GM12878 (cell line): ENCODE results near the gene CD248. TPM values are rescaled to one million over a fixed set of nuclear protein-coding genes. Genes with fewer than 3 reads are reported as not detected.

Source experiments
- EGR1 ChIP-seq, 2 experiments: IDR thresholded peaks; 1 replicate in 1 of 2; 2 replicates in 1 of 2; pipeline ENCODE4 v1.6.1; 2011 to 2012; ENCODE audit warnings: low read depth in 2 of 2, low read length in 2 of 2, borderline replicate concordance in 1 of 2, mild to moderate bottlenecking in 1 of 2, moderate library complexity in 1 of 2
- GATAD2B ChIP-seq: fragments of 450-650 bp; conservative IDR thresholded peaks from 2 replicates; pipeline ENCODE4 v1.6.1; 2017; ENCODE audit warnings: low read depth, mild to moderate bottlenecking, moderate library complexity
- JUND ChIP-seq: IDR thresholded peaks from 2 replicates; pipeline ENCODE4 v1.6.1; 2012; ENCODE audit warnings: low read depth, mild to moderate bottlenecking, low read length, improper control_type of control experiment, moderate library complexity
- MEF2A ChIP-seq: IDR thresholded peaks from 2 replicates; pipeline ENCODE4 v1.6.1; 2011; ENCODE audit warnings: low read depth, mild to moderate bottlenecking, low read length, moderate library complexity; ENCODE audit not compliant: insufficient read depth
- MTA2 ChIP-seq: fragments of 450-650 bp; IDR thresholded peaks from 2 replicates; pipeline ENCODE4 v1.6.1; 2016; ENCODE audit warnings: low read depth, mild to moderate bottlenecking, moderate library complexity
- MTA3 ChIP-seq: IDR thresholded peaks from 2 replicates; pipeline ENCODE4 v1.6.1; 2012; ENCODE audit warnings: low read length, inconsistent platforms, borderline replicate concordance
- NR2C2 ChIP-seq: IDR thresholded peaks from 2 replicates; pipeline ENCODE4 v1.6.1; 2011; ENCODE audit warnings: borderline replicate concordance, low read depth; ENCODE audit not compliant: control insufficient read depth, insufficient read length
- POLR2AphosphoS5 ChIP-seq: IDR thresholded peaks from 2 replicates; pipeline ENCODE4 v1.6.1; 2011; ENCODE audit warnings: mild to moderate bottlenecking, low read length, inconsistent platforms
- RFX5 ChIP-seq: IDR thresholded peaks from 2 replicates; pipeline ENCODE4 v1.6.1; 2011; ENCODE audit warnings: low read depth, low read length, improper control_type of control experiment
- SMARCA5 ChIP-seq: fragments of 450-650 bp; IDR thresholded peaks from 2 replicates; pipeline ENCODE4 v1.6.1; 2017; ENCODE audit warnings: mild to moderate bottlenecking
- YBX1 ChIP-seq: fragments of 450-650 bp; IDR thresholded peaks from 2 replicates; pipeline ENCODE4 v1.6.1; 2016; ENCODE audit warnings: antibody characterized with exemption
- ZSCAN29 ChIP-seq: fragments of 450-650 bp; IDR thresholded peaks from 2 replicates; pipeline ENCODE4 v1.6.1; 2017; ENCODE audit warnings: mild to moderate bottlenecking, moderate library complexity
- polyA plus RNA-seq, 11 experiments: library from polyadenylated mRNA; depleted of rRNA in 4 of 11; unstranded in 6 of 11; stranded (reverse) in 5 of 11; fragments of >200 nt; fragmentation: Nextera tagmentation in 4 of 11; fragmentation: Illumina TruSeq in 1 of 11; extraction: Ambion mirVana in 4 of 11; extraction: Trizol in 1 of 11; gene quantifications; 1 replicate in 1 of 11; 2 replicates in 10 of 11; pipeline versions ENCODE4 v1.2.1 to v1.2.3, GENCODE V29; 2011 to 2016; ENCODE audit warnings: inconsistent platforms in 2 of 11, missing spikeins in 2 of 11, low read depth in 1 of 11
- total RNA-seq, 4 experiments: library from RNA; depleted of rRNA in 3 of 4; stranded (reverse); fragments of >200 nt in 3 of 4; fragmentation: Illumina TruSeq in 1 of 4; extraction: Trizol in 1 of 4; gene quantifications; 2 replicates each; pipeline versions ENCODE4 v1.2.1 to v1.2.3, GENCODE V29; 2013 to 2021
- TF ChIP-seq, protein P1 (sequence below): IDR thresholded peaks from 2 replicates; pipeline ENCODE4 v1.6.1; 2012; ENCODE audit warnings: low read depth, low read length, improper control_type of control experiment
- TF ChIP-seq, protein P2 (sequence below): fragments of 450-650 bp; IDR thresholded peaks from 2 replicates; pipeline ENCODE4 v1.6.1; 2017; ENCODE audit warnings: mild to moderate bottlenecking, low read depth, inconsistent platforms; ENCODE audit not compliant: poor library complexity, severe bottlenecking
- TF ChIP-seq, protein P3 (sequence below): fragments of 450-650 bp; IDR thresholded peaks from 2 replicates; pipeline ENCODE4 v1.6.1; 2017; ENCODE audit warnings: low read depth, mild to moderate bottlenecking, moderate library complexity
- TF ChIP-seq, protein P4 (sequence below): fragments of 450-650 bp; conservative IDR thresholded peaks from 2 replicates; pipeline ENCODE4 v1.6.1; 2017; ENCODE audit warnings: mild to moderate bottlenecking, moderate library complexity
- TF ChIP-seq, protein P5 (sequence below): fragments of 450-650 bp; IDR thresholded peaks from 2 replicates; pipeline ENCODE4 v1.6.1; 2017; ENCODE audit warnings: mild to moderate bottlenecking, moderate library complexity

Gene CD248
- total and polyA plus RNA-seq, 10 of the 15 experiments (the other 5 are each of a cell fraction or from before 2014, with no cell fraction given): 0.10 to 0.21 (median 0.20) TPM; not detected in 7

DNA sequence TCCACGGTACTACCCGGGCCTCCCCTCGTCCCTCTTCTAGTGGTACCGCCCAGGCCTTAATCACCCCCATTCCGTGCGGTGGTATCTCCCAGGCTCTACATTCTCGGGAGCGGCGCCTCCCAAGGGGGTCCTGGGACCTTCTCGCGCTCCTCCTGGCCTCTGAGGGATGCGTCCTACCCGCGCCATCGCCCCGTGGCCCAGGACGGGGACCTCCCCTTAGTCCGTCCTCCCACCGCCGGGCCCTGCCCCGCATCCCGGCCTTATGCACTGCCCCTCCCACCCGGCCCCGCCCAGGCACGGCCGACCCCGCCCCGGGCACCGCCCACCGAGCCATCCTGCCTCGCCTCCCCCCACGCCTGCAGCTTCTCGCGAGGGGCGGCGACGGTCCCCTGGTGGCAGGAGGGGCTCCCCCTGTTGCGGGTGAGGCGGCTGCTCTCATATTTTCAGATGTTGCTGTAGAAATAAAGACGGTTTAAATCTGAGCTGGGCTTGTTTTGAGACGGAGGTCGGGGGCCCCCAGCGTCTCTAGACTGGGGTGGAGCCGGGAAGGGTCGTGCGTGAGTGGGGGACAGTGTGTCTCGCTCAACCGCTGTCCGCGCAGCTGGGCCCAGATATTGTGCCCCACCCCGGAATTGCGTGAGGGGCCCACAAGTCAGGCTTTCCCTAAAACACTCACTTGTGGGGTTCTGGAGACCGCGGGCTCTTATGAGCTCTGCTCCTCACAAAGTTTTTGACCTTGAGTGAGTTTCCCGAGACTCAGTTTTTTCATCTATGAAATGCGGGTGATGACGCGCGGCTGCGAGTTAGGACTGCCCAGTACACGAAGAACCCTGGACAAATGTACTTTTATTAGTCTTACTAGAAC is 49.2 kb downstream of the CD248 start (continued):
- TF ChIP-seq EGR1 (IDR thresholded peaks at IDR 0.05; ENCODE audit: borderline replicate concordance in 1 of 2, low read depth in 2 of 2, low read length in 2 of 2) (0 out of 3 replicates have a peak, but pooled peaks of 1 of the 2 experiments have one; percentile 17), MTA2 (peak; percentile 36; the same call in 1 of the 2 replicates), JUND (peak; percentile 88; the same call in 1 of the 2 replicates), MTA3 (no peak), NR2C2 (no peak), YBX1 (no peak), GATAD2B (0 out of 2 replicates have a peak, but pooled peaks have one; percentile 27), ZSCAN29 (no peak), MEF2A (no peak), POLR2AphosphoS5 (no peak), RFX5 (no peak), SMARCA5 (0 out of 2 replicates have a peak, but pooled peaks have one; percentile 54)
- TF ChIP-seq, protein P1, sequence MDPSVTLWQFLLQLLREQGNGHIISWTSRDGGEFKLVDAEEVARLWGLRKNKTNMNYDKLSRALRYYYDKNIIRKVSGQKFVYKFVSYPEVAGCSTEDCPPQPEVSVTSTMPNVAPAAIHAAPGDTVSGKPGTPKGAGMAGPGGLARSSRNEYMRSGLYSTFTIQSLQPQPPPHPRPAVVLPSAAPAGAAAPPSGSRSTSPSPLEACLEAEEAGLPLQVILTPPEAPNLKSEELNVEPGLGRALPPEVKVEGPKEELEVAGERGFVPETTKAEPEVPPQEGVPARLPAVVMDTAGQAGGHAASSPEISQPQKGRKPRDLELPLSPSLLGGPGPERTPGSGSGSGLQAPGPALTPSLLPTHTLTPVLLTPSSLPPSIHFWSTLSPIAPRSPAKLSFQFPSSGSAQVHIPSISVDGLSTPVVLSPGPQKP: no peak
- TF ChIP-seq, protein P2, sequence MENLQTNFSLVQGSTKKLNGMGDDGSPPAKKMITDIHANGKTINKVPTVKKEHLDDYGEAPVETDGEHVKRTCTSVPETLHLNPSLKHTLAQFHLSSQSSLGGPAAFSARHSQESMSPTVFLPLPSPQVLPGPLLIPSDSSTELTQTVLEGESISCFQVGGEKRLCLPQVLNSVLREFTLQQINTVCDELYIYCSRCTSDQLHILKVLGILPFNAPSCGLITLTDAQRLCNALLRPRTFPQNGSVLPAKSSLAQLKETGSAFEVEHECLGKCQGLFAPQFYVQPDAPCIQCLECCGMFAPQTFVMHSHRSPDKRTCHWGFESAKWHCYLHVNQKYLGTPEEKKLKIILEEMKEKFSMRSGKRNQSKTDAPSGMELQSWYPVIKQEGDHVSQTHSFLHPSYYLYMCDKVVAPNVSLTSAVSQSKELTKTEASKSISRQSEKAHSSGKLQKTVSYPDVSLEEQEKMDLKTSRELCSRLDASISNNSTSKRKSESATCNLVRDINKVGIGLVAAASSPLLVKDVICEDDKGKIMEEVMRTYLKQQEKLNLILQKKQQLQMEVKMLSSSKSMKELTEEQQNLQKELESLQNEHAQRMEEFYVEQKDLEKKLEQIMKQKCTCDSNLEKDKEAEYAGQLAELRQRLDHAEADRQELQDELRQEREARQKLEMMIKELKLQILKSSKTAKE: peak; percentile 48
- TF ChIP-seq, protein P3, sequence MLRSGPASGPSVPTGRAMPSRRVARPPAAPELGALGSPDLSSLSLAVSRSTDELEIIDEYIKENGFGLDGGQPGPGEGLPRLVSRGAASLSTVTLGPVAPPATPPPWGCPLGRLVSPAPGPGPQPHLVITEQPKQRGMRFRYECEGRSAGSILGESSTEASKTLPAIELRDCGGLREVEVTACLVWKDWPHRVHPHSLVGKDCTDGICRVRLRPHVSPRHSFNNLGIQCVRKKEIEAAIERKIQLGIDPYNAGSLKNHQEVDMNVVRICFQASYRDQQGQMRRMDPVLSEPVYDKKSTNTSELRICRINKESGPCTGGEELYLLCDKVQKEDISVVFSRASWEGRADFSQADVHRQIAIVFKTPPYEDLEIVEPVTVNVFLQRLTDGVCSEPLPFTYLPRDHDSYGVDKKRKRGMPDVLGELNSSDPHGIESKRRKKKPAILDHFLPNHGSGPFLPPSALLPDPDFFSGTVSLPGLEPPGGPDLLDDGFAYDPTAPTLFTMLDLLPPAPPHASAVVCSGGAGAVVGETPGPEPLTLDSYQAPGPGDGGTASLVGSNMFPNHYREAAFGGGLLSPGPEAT: 0 out of 2 replicates have a peak, but pooled peaks have one; percentile 16
- TF ChIP-seq, protein P4, sequence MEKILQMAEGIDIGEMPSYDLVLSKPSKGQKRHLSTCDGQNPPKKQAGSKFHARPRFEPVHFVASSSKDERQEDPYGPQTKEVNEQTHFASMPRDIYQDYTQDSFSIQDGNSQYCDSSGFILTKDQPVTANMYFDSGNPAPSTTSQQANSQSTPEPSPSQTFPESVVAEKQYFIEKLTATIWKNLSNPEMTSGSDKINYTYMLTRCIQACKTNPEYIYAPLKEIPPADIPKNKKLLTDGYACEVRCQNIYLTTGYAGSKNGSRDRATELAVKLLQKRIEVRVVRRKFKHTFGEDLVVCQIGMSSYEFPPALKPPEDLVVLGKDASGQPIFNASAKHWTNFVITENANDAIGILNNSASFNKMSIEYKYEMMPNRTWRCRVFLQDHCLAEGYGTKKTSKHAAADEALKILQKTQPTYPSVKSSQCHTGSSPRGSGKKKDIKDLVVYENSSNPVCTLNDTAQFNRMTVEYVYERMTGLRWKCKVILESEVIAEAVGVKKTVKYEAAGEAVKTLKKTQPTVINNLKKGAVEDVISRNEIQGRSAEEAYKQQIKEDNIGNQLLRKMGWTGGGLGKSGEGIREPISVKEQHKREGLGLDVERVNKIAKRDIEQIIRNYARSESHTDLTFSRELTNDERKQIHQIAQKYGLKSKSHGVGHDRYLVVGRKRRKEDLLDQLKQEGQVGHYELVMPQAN: peak; percentile 71
- TF ChIP-seq, protein P5, sequence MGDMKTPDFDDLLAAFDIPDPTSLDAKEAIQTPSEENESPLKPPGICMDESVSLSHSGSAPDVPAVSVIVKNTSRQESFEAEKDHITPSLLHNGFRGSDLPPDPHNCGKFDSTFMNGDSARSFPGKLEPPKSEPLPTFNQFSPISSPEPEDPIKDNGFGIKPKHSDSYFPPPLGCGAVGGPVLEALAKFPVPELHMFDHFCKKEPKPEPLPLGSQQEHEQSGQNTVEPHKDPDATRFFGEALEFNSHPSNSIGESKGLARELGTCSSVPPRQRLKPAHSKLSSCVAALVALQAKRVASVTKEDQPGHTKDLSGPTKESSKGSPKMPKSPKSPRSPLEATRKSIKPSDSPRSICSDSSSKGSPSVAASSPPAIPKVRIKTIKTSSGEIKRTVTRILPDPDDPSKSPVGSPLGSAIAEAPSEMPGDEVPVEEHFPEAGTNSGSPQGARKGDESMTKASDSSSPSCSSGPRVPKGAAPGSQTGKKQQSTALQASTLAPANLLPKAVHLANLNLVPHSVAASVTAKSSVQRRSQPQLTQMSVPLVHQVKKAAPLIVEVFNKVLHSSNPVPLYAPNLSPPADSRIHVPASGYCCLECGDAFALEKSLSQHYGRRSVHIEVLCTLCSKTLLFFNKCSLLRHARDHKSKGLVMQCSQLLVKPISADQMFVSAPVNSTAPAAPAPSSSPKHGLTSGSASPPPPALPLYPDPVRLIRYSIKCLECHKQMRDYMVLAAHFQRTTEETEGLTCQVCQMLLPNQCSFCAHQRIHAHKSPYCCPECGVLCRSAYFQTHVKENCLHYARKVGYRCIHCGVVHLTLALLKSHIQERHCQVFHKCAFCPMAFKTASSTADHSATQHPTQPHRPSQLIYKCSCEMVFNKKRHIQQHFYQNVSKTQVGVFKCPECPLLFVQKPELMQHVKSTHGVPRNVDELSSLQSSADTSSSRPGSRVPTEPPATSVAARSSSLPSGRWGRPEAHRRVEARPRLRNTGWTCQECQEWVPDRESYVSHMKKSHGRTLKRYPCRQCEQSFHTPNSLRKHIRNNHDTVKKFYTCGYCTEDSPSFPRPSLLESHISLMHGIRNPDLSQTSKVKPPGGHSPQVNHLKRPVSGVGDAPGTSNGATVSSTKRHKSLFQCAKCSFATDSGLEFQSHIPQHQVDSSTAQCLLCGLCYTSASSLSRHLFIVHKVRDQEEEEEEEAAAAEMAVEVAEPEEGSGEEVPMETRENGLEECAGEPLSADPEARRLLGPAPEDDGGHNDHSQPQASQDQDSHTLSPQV: no peak
